Central memory CD8-positive, alpha-beta T cell (primary cell): ENCODE measurements around the gene ULK4.

Experiments used
- ATAC-seq: fragments of 150-1000 bp; cut with Tn5 transposase; replicated peaks from 2 replicates; pipeline ENCODE4 v1.10.0; 2022; ENCODE audit warnings: mild to moderate bottlenecking, moderate FRiP score, moderate number of reproducible peaks; ENCODE audit not compliant: poor library complexity, severe bottlenecking; ENCODE audit errors: extremely low read depth
- DNase-seq, 2 donors: peaks; one replicate each; pipeline ENCODE4 v3.0.0; 2021; ENCODE audit warnings: low spot score in 2 of 2
- H3K27ac Mint-ChIP-seq: one replicate; pipeline ENCODE4 v1.8.0; 2022; ENCODE audit warnings: low read depth, mild to moderate bottlenecking, moderate library complexity, mixed read lengths
- H3K27me3 Mint-ChIP-seq: one replicate; pipeline ENCODE4 v1.8.0; 2022; ENCODE audit warnings: mixed read lengths
- H3K36me3 Mint-ChIP-seq: one replicate; pipeline ENCODE4 v1.8.0; 2022; ENCODE audit warnings: mild to moderate bottlenecking, moderate library complexity, mixed read lengths; ENCODE audit not compliant: insufficient read depth
- H3K4me1 Mint-ChIP-seq: one replicate; pipeline ENCODE4 v1.8.0; 2022; ENCODE audit warnings: mixed read lengths
- H3K4me3 Mint-ChIP-seq: one replicate; pipeline ENCODE4 v1.8.0; 2022; ENCODE audit warnings: mild to moderate bottlenecking, moderate library complexity, mixed read lengths
- H3K9me3 Mint-ChIP-seq: one replicate; pipeline ENCODE4 v1.8.0; 2022; ENCODE audit warnings: mixed read lengths

ULK4 gene

DNA sequence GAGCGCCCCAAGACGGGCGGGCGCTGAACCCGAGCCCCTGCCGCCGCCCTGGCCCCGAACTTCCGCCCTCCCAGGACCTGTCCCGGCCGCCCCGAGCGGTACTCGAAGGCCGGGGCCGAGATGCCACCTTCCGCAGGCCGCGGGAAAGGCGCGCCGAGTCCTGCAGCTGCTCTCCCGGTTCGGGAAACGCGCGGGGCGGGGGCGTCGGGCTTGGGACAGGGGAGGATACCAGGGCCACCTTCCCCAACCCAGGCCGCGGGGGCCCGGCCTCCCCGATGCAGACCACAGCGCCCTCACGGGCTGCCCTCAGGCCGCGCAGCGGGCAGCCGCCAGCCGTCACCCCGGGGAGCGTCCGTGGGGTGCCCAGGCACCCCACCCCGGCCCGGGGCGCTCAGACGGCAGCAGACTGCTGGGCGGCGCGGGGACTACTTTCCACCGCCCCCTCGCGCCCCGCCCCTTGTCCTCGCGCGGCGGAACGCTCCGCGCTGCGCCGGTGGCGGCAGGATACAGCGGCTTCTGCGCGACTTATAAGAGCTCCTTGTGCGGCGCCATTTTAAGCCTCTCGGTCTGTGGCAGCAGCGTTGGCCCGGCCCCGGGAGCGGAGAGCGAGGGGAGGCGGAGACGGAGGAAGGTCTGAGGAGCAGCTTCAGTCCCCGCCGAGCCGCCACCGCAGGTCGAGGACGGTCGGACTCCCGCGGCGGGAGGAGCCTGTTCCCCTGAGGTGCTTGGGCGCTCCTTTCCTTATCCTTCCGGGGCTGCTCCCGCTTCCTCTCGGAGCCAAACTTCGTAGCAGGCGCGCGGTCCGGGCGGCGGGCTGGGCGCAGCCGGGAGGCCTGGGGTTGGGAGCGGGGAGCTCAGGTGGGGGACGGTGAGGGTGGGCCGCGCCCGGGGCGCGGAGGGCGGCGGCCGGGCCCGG lies 762.7 kb downstream of the ULK4 start, which contains the start of gene CTNNB1:
Gene CTNNB1, plus strand, starts transcription at position 556 of the 916 bp plus-strand sequence. CDS start 24,564 bp downstream, outside the sequence.
- H3K9me3 Mint-ChIP-seq = no peaks in the 10 kb centered on the region
- H3K27me3 Mint-ChIP-seq = no peaks in the 10 kb centered on the region
- H3K36me3 Mint-ChIP-seq = peaks cover 22% of the 10 kb centered on the region
- peaks cover 36% of the 10 kb centered on the region for H3K4me1 Mint-ChIP-seq
- peak within 1 kb of the TSS; percentile 88 for H3K4me3 Mint-ChIP-seq
- DNase-seq (peak; percentile 89 to 90), ATAC-seq (peak; percentile 76)
- peak within 1 kb of the TSS; percentile 90 for H3K27ac Mint-ChIP-seq

DNA sequence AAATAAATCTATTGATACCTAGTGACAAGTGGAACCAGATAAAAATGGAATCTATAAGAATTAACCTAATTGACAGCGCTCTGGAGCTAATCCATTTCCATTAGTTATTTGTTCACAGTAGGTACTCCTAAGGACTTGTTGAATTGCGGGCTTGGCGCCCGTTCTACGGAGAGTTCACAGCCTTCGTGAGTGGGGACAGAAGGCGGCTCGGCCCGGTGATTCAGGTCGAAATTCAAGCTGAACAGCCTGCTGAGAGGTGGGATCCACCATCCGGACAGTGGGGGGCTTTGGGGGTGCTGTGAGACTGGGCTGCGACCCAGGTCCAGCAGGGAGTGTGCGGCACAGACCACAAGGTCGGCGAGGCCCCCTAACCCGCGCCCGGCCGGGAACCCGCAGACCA lies 763.4 kb downstream of the ULK4 start:
- Mint-ChIP-seq H3K9me3 (no peaks in the 10 kb centered on the region), H3K27me3 (no peaks in the 10 kb centered on the region), H3K4me1 (peaks cover 36% of the 10 kb centered on the region), H3K36me3 (peaks cover 22% of the 10 kb centered on the region), H3K27ac (peak overlapping the region; percentile 90), H3K4me3 (peak overlapping the region; percentile 88)
- DNase-seq (peak in 1 of 2 donors; percentile 18), ATAC-seq (no peak)

DNA sequence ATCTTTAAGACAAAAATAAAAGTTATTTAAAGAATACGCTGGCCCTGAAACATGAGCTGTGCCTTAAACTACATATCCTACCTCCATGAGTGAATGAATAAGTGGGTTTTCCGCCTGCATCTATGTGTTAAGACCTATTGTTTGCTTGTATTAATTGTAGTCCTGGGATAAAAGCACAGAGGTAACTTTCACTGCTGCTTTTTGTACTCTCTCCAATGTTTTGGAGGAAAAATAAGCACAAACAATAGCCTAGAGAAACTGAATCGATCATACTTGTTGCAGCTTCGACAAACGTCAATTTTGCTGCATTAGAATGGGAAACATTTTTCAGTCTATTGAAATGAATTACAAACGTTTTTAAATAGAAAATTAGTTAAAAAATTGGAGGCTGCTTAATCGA lies 763.9 kb downstream of the ULK4 start:
- peak overlapping the region; percentile 88 for H3K4me3 Mint-ChIP-seq

More for the DNA sequence above, 763.9 kb downstream of the ULK4 start:
- DNase-seq (no peak), ATAC-seq (no peak)
- no peaks in the 10 kb centered on the region for H3K9me3 Mint-ChIP-seq
- no peaks in the 10 kb centered on the region for H3K27me3 Mint-ChIP-seq
- H3K4me1 Mint-ChIP-seq = peaks cover 32% of the 10 kb centered on the region
- peak overlapping the region; percentile 90 for H3K27ac Mint-ChIP-seq
- peaks cover 22% of the 10 kb centered on the region for H3K36me3 Mint-ChIP-seq
